Measurements from ENCODE around the gene POTEH.
"Not testable (repeated sequence)": the region's sequence is repeated elsewhere in the genome, so short reads cannot be mapped to it uniquely, and the experiment has no call there.

The POTEH gene

DNA sequence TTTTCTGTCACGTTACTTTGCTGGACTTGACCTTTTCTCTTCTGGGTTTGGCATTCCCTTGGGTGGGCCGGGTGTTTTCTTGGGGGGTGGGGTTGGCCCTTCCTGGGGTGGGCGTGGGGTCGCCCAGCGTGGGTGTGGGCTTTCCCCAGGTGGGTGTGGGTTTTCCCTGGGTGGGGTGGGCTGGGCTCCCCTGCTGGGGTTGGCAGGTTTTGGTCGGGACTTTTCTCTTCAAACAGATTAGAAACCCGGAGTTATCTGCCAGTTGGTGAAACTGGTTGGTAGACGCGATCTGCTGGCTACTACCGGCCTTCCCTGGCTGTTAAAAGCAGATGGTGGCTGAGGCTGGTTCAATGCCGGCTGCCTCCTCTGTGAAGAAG, at the start of gene POTEH:
POTEH (plus strand) TSS at position 278 of the 377 bp plus-strand sequence; CDS start at position 330, 52 bp downstream.
- in situ Hi-C loops (cut with HindIII; ENCODE audit: low sequenced_read_pairs), result not testable (repeated sequence)

DNA sequence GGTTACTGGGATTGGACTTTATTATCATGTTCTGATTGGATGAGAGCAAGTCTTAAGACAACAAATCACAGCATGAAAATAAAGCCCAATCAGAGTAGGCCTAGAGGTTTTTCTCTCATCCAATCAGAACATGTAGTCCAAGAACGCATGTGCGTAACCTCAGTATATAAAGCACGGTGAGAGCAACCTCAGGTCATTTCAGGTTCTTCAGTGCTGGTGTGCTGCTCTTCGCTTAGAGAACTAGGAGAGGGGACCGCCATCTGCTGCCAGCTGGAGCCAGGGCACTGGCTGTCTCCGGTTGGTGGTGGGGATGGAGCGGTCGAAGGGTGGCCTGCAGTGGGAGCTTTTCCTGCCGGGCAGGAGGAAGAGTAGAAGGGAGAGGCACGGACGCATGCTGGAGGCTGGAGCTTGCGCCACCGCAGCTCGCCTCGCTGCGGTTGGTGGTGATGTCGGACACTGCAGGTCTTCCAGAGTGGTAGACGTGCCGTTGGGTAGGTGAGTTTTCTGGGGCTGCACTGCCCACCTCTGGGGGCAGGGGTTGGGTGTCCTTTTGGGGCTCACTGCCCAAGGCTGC, 47.5 kb upstream of the POTEH start:
- in situ Hi-C loops (cut with HindIII; ENCODE audit: low sequenced_read_pairs), result not testable (repeated sequence)

DNA sequence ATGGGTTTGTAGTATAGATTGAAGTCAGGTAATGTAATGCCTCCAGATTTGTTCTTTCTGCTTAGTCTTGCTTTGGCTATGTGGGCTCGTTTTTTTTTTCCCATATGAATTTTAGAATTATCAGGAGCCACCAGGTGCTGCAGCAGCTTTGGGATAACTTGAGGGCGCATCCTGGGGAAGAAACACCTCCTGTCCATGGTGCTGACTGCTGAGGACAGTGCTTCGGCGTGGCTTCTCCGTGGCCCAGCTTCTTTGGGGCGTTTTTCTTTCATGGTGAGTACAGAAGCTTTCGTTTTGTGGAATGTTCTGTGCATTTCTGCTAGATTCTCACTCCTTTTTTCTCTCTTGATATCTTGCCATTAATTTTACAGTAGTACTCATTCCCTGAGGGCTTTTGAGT, 37.9 kb upstream of the POTEH start:
- in situ Hi-C loops (cut with HindIII; ENCODE audit: low sequenced_read_pairs), result not testable (repeated sequence)

DNA sequence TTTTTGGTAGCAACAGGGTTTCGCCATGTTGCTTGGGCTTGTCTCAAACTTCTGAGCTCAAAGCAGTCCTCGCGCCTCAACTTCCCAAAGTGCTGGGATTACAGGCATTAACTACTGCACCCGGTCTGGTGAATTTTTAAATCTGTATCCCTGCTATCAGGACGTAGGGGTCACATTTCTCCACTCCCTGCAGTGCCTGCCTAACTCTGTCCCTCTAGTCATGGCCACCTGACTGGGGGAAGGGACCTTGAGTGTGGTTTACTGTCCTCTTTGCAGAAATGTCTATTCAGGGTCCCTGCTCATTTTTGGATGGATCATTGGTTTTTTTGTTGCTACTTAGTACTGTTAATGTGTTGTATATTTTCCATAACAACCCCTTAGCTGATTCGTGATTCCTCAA, 37.1 kb upstream of the POTEH start:
- in situ Hi-C loops (cut with HindIII; ENCODE audit: low sequenced_read_pairs), result not testable (repeated sequence)

- in situ Hi-C loops (cut with HindIII; ENCODE audit: low sequenced_read_pairs), result not testable (repeated sequence)
Observed at GRCh38 chr22:15653241-15653640, 36.6 kb upstream of the POTEH start.

DNA sequence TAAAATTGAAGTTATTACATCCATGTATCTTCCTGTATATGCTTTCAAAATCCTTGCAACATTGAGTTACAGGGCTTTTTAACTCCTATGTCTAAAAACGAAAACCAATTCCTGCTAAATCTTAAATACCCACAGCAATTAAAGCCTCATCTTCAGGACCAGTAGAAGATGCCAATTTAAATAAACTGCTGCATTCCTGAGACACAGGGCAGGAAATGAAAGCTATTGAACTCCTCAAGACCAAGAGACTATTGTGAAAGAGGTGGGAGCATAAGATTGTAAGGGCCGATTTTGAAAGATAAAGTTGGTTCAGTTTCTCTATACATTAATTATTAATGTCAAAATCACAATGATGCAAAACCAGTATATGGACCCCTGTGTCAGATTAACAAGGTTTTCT, 28.7 kb upstream of the POTEH start:
- in situ Hi-C loops (cut with HindIII; ENCODE audit: low sequenced_read_pairs), result not testable (repeated sequence)

- in situ Hi-C loops (cut with HindIII; ENCODE audit: low sequenced_read_pairs), result not testable (repeated sequence)
Observed at GRCh38 chr22:15664682-15665081, 25.1 kb upstream of the POTEH start.

GRCh38 chr22:15665478-15665877, 24.3 kb upstream of the POTEH start:
- in situ Hi-C loops (cut with HindIII; ENCODE audit: low sequenced_read_pairs), result not testable (repeated sequence)

DNA sequence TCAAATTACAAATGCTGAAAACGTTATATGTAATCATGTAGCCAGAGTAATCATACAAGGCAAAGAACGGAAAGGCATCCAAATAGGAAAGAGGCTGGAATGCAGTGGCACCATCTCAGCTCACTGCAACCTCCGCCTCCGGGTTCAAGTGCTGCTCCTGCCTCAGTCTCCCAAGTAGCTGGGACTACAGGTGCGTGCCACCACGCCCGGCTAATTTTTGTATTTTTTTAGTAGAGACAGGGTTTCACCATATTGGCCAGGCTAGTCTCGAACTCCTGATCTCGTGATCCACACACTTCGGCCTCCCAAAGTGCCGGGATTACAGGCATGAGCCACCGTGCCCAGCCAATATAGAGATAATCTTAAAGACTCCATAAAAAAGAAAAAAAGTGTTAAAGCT, 20.4 kb upstream of the POTEH start:
- in situ Hi-C loops (cut with HindIII; ENCODE audit: low sequenced_read_pairs), result not testable (repeated sequence)

- in situ Hi-C loops (cut with HindIII; ENCODE audit: low sequenced_read_pairs), result not testable (repeated sequence)
Observed at GRCh38 chr22:15679702-15680101, 10.1 kb upstream of the POTEH start.

DNA sequence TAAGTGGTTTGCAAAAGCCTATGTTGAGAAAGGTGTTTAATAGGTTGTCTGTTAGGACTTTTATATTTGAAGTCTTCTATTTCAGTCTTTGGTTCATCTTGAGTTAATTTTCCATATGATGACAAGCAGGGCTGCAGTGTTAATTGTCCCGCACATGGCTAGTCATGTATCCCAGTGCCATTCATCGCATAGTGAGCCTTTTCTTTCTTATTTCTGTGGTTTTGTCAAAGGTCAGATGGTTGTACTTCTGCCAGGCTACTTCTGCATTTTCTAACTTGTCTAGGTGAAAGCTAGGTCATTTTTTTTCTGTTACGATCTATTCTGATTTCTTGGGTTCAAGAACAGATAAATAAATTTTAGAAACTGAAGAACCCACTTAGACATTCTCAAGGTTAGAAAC, 5.7 kb upstream of the POTEH start:
- in situ Hi-C loops (cut with HindIII; ENCODE audit: low sequenced_read_pairs), result not testable (repeated sequence)

DNA sequence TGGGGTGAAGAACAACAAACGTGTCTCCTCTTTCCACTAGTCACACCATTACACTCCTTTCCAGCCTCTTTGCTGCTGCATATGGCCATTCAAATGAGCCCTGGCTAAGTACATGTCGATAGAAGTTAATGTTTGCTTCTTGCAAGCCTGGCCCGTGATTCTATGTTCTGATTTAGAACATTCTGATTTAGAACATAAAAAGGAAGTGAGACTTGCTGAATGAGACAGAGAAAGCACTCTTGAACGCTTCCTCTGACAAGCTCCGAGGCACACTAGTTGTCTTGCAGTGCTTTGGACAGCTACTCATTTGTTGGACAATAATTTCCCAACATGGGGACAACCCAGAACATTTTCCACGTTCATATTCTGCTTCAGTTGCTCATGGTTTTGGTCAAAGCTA, 5.1 kb upstream of the POTEH start:
- in situ Hi-C loops (cut with HindIII; ENCODE audit: low sequenced_read_pairs), result not testable (repeated sequence)

DNA sequence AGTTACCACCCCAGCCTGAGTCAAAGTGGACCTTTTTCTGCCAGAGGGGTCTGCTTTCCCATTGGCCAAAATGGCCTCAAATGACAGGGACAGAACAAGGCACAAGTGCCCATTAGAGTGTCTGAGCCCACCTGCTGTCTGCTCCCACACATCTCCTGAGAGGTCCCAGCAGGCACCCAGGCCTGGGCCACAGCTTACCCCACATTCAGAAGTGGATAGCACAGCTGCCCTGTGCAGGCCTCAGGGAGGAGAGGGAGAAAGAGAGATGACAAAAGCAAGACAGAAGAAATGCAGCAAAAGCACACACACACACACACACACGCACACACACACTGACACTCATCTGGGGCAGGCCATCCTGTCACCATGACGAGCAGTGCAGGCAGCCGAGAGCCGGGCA, 4.2 kb upstream of the POTEH start:
- in situ Hi-C loops (cut with HindIII; ENCODE audit: low sequenced_read_pairs), result not testable (repeated sequence)

DNA sequence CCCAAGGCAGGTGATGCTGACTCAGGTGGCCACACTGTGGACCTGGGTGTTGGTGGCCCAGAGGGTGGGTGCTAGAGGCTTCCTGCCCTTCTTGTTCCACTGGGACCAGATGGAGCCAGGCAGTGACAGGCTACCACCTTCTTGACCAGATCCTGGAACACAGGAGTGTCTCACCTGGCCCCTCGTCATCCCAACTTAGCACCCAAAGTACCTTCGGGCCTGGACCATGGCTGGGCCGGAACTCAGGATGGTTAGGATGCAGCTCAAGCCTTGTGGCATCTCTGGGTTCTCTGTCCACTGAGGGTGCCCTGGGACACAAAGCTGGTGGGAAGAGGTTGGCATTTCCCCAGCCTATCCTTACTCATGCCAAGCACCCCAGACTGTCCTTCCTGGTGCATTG, 2.7 kb upstream of the POTEH start:
- in situ Hi-C loops (cut with HindIII; ENCODE audit: low sequenced_read_pairs), result not testable (repeated sequence)

DNA sequence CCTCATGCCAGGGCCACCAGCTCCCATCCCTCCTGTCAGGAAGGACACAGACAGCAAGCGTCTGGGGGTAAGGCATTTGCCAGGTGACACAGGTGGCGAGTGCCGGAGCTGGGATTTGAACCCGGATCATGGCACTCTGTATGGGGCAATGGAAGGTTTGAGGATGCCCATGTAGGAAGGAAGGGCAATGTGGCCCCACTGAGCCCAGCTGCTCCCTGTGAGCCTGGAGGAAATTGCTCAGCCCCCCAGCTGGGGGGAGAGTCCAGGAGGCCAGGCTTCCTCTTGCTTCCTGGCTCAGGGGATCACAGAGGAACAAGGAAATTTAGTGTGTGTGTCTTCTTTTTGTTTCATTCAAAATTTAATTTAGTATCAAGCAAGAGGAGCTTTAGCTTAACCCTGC, 2.1 kb upstream of the POTEH start:
- in situ Hi-C loops (cut with HindIII; ENCODE audit: low sequenced_read_pairs), result not testable (repeated sequence)

DNA sequence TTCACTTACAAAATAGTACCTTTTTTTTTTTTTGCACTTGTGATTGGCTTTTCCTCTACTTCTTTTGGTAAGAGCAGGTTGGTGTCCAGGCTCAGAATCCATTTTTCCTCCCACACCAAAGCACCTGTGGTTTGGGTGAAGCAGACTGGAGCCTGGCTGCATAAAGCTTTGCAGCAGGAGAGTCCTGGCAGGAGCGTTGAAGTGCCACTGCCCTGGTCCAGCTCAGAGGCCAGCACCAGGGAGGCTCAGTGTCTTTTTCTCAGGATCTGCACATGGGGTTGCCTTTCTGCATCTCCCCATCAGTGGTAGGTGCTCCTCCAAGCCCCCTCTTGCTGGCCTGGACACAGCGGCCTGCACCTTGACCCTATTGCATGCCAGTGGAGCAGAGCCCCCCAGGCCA, 1.7 kb upstream of the POTEH start:
- in situ Hi-C loops (cut with HindIII; ENCODE audit: low sequenced_read_pairs), result not testable (repeated sequence)

DNA sequence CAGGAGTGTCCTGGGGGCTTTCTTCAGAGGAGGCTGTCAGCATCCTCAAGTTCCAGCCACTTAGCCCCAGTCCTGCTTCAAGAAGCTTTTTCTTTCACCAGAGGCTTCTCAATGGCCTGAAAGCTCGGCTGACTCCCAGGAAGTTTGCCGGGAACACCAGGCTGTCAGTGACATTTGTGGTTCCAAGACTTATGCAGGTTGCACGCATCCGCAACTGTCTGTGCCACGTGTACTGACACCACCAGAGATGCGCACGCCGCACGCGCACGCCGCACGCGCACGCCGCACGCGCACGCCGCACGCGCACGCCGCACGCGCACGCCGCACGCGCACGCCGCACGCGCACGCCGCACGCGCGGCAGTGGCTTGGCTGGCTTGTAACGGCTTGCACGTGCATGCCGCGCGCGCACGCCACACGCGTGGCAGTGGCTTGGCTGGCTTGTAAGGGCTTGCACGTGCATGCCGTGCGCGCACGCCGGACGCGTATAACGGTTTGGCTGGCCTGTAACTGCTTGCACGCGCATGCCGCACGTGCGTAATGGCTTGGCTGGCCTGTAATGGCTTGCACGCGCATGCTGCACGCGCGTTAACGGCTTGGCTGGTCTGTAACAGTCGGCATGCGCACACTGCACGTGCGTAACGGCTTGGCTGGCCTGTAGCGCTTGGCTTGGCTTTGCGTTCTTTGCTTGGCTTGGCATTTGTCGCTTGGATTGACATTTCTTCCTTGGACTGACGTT, 646 bp upstream of the POTEH start:
- in situ Hi-C loops (cut with HindIII; ENCODE audit: low sequenced_read_pairs), result not testable (repeated sequence)

GRCh38 chr22:15713600-15713999, 23.8 kb downstream of the POTEH start:
- in situ Hi-C loops (cut with HindIII; ENCODE audit: low sequenced_read_pairs), result not testable (repeated sequence)

- in situ Hi-C loops (cut with HindIII; ENCODE audit: low sequenced_read_pairs), result not testable (repeated sequence)
Observed at GRCh38 chr22:15714125-15714524, 24.3 kb downstream of the POTEH start.

GRCh38 chr22:15721884-15722283, 32.1 kb downstream of the POTEH start:
- in situ Hi-C loops (cut with HindIII; ENCODE audit: low sequenced_read_pairs), result not testable (repeated sequence)

- in situ Hi-C loops (cut with HindIII; ENCODE audit: low sequenced_read_pairs), result not testable (repeated sequence)
Observed at GRCh38 chr22:15729209-15729917, 39.5 kb downstream of the POTEH start.

GRCh38 chr22:15731023-15731422, 41.2 kb downstream of the POTEH start:
- in situ Hi-C loops (cut with HindIII; ENCODE audit: low sequenced_read_pairs), result not testable (repeated sequence)
